GM12892 (cell line): ENCODE results near the gene TGFBI.

Experiments
- POLR2A ChIP-seq: IDR thresholded peaks from 2 replicates; pipeline ENCODE4 v1.6.1; 2011; ENCODE audit warnings: low read depth, low read length, control low read depth
- POLR2AphosphoS5 ChIP-seq: IDR thresholded peaks from 2 replicates; pipeline ENCODE4 v1.6.1; 2011; ENCODE audit warnings: low read depth, low read length, control low read depth
- TAF1 ChIP-seq: IDR thresholded peaks from 2 replicates; pipeline ENCODE4 v1.6.1; 2011; ENCODE audit warnings: low read depth, mild to moderate bottlenecking, control low read depth, low read length, borderline replicate concordance

- TF ChIP-seq POLR2A (no peak), POLR2AphosphoS5 (no peak), TAF1 (no peak)
Observed at GRCh38 chr5:135993335-135993879, 35.4 kb upstream of the TGFBI start.
